Activated T-helper 17 cell treated with anti-CD3 and anti-CD28 coated beads, Interleukin-2, amount 50 U/mL, for 72 hours (primary cell): ENCODE data around the gene FIBCD1. TPM values are rescaled to one million over a fixed set of nuclear protein-coding genes. Genes with fewer than 3 reads are reported as not detected.
"Not testable (repeated sequence)": the region's sequence is repeated elsewhere in the genome, so short reads cannot be mapped to it uniquely, and the experiment has no call there.

Experiments
- ATAC-seq: fragments of 150-1000 bp; cut with Tn5 transposase; replicated peaks from 2 replicates; pipeline ENCODE4 v1.10.0; 2021; ENCODE audit warnings: mild to moderate bottlenecking, moderate library complexity
- H3K27ac Mint-ChIP-seq: one replicate; pipeline ENCODE4 v1.8.0; 2022; ENCODE audit warnings: mixed read lengths
- H3K27me3 Mint-ChIP-seq: one replicate; pipeline ENCODE4 v1.8.0; 2022; ENCODE audit warnings: mixed read lengths
- H3K36me3 Mint-ChIP-seq: one replicate; pipeline ENCODE4 v1.8.0; 2022; ENCODE audit warnings: low read depth, mild to moderate bottlenecking, mixed read lengths
- H3K4me1 Mint-ChIP-seq: one replicate; pipeline ENCODE4 v1.8.0; 2022; ENCODE audit warnings: mixed read lengths
- H3K4me3 Mint-ChIP-seq: one replicate; pipeline ENCODE4 v1.8.0; 2022; ENCODE audit warnings: mild to moderate bottlenecking, mixed read lengths
- H3K9me3 Mint-ChIP-seq: one replicate; pipeline ENCODE4 v1.8.0; 2022; ENCODE audit warnings: mixed read lengths
- total RNA-seq, 2 donors: library from RNA; stranded (reverse); gene quantifications; one replicate each; pipeline ENCODE4 v1.2.3, GENCODE V29; 2022

Gene FIBCD1
- total RNA-seq, 2 donors from 2014 or later = not detected

- Mint-ChIP-seq H3K27me3 (peaks cover 8% of the 10 kb centered on the region), H3K4me3 (no peak overlapping the region), H3K36me3 (no peaks in the 10 kb centered on the region), H3K4me1 (no peaks in the 10 kb centered on the region), H3K27ac (no peak overlapping the region), H3K9me3 (no peaks in the 10 kb centered on the region)
- ATAC-seq = no peak
Measured at GRCh38 chr9:130920233-130920632, 18.8 kb downstream of the FIBCD1 start.

- Mint-ChIP-seq H3K27me3 (peaks cover 8% of the 10 kb centered on the region), H3K4me1 (no peaks in the 10 kb centered on the region), H3K4me3 (no peak overlapping the region), H3K27ac (no peak overlapping the region), H3K9me3 (no peaks in the 10 kb centered on the region), H3K36me3 (no peaks in the 10 kb centered on the region)
- ATAC-seq = no peak
Measured at GRCh38 chr9:130919559-130920145, 19.4 kb downstream of the FIBCD1 start.

- H3K9me3 Mint-ChIP-seq = no peaks in the 10 kb centered on the region
- H3K4me1 Mint-ChIP-seq = no peaks in the 10 kb centered on the region
- ATAC-seq = no peak
- peaks cover 8% of the 10 kb centered on the region for H3K27me3 Mint-ChIP-seq
- H3K27ac Mint-ChIP-seq = no peak overlapping the region
- no peaks in the 10 kb centered on the region for H3K36me3 Mint-ChIP-seq
- no peak overlapping the region for H3K4me3 Mint-ChIP-seq
Measured at GRCh38 chr9:130918826-130919558, 20.1 kb downstream of the FIBCD1 start.

- Mint-ChIP-seq H3K36me3 (no peaks in the 10 kb centered on the region), H3K27me3 (peaks cover 8% of the 10 kb centered on the region), H3K4me3 (no peak overlapping the region), H3K27ac (no peak overlapping the region), H3K9me3 (no peaks in the 10 kb centered on the region), H3K4me1 (no peaks in the 10 kb centered on the region)
- no peak for ATAC-seq
Measured at GRCh38 chr9:130918101-130918825, 20.8 kb downstream of the FIBCD1 start.

GRCh38 chr9:130917168-130917960 is 21.7 kb downstream of the FIBCD1 start:
- no peaks in the 10 kb centered on the region for H3K36me3 Mint-ChIP-seq
- no peaks in the 10 kb centered on the region for H3K9me3 Mint-ChIP-seq
- no peaks in the 10 kb centered on the region for H3K4me1 Mint-ChIP-seq
- no peak overlapping the region for H3K27ac Mint-ChIP-seq
- H3K27me3 Mint-ChIP-seq = peaks cover under 1% of the 10 kb centered on the region
- no peak overlapping the region for H3K4me3 Mint-ChIP-seq
- ATAC-seq = no peak

GRCh38 chr9:130915096-130915447 is 24.0 kb downstream of the FIBCD1 start:
- no peaks in the 10 kb centered on the region for H3K36me3 Mint-ChIP-seq
- no peaks in the 10 kb centered on the region for H3K4me1 Mint-ChIP-seq
- H3K9me3 Mint-ChIP-seq = no peaks in the 10 kb centered on the region
- ATAC-seq = no peak
- no peaks in the 10 kb centered on the region for H3K27me3 Mint-ChIP-seq
- no peak overlapping the region for H3K27ac Mint-ChIP-seq
- H3K4me3 Mint-ChIP-seq = no peak overlapping the region

- H3K4me1 Mint-ChIP-seq = no peaks in the 10 kb centered on the region
- no peaks in the 10 kb centered on the region for H3K27me3 Mint-ChIP-seq
- no peaks in the 10 kb centered on the region for H3K9me3 Mint-ChIP-seq
- ATAC-seq = no peak
- H3K27ac Mint-ChIP-seq = no peak overlapping the region
- no peaks in the 10 kb centered on the region for H3K36me3 Mint-ChIP-seq
- H3K4me3 Mint-ChIP-seq = no peak overlapping the region
Measured at GRCh38 chr9:130914417-130915095, 24.5 kb downstream of the FIBCD1 start.

GRCh38 chr9:130913599-130914416 is 25.2 kb downstream of the FIBCD1 start:
- no peaks in the 10 kb centered on the region for H3K9me3 Mint-ChIP-seq
- H3K27ac Mint-ChIP-seq = no peak overlapping the region
- no peaks in the 10 kb centered on the region for H3K4me1 Mint-ChIP-seq
- H3K27me3 Mint-ChIP-seq = no peaks in the 10 kb centered on the region
- H3K36me3 Mint-ChIP-seq = no peaks in the 10 kb centered on the region
- no peak for ATAC-seq
- H3K4me3 Mint-ChIP-seq = no peak overlapping the region

GRCh38 chr9:130912932-130913598 is 26.0 kb downstream of the FIBCD1 start:
- no peak for ATAC-seq
- peaks cover under 1% of the 10 kb centered on the region for H3K27me3 Mint-ChIP-seq
- no peak overlapping the region for H3K4me3 Mint-ChIP-seq
- H3K27ac Mint-ChIP-seq = no peak overlapping the region
- no peaks in the 10 kb centered on the region for H3K36me3 Mint-ChIP-seq
- no peaks in the 10 kb centered on the region for H3K4me1 Mint-ChIP-seq
- no peaks in the 10 kb centered on the region for H3K9me3 Mint-ChIP-seq

GRCh38 chr9:130911254-130912049 is 27.6 kb downstream of the FIBCD1 start:
- Mint-ChIP-seq H3K4me3 (no peak overlapping the region), H3K36me3 (no peaks in the 10 kb centered on the region), H3K9me3 (no peaks in the 10 kb centered on the region), H3K4me1 (no peaks in the 10 kb centered on the region), H3K27ac (no peak overlapping the region), H3K27me3 (peaks cover 4% of the 10 kb centered on the region)
- ATAC-seq = no peak

- not testable (repeated sequence) for H3K27ac Mint-ChIP-seq, H3K27me3 Mint-ChIP-seq, H3K36me3 Mint-ChIP-seq, H3K4me3 Mint-ChIP-seq, H3K9me3 Mint-ChIP-seq, ATAC-seq, H3K4me1 Mint-ChIP-seq
Measured at GRCh38 chr9:130910670-130911069, 28.4 kb downstream of the FIBCD1 start.

GRCh38 chr9:130910041-130910440 is 29.0 kb downstream of the FIBCD1 start:
- not testable (repeated sequence) for H3K4me1 Mint-ChIP-seq, H3K9me3 Mint-ChIP-seq, ATAC-seq, H3K36me3 Mint-ChIP-seq, H3K27ac Mint-ChIP-seq, H3K27me3 Mint-ChIP-seq, H3K4me3 Mint-ChIP-seq
